Kidney glomerular epithelial cell (primary cell): ENCODE results near the gene CLDN20.
A peak's percentile ranks its signal among the peaks of the same experiment; 100 is the strongest.
"Not testable (repeated sequence)": the region's sequence is repeated elsewhere in the genome, so short reads cannot be mapped to it uniquely, and the experiment has no call there.

Source experiments
- DNase-seq: peaks from one replicate; lab custom pipeline; 2025; lab: John Stamatoyannopoulos, UW

CLDN20 gene

GRCh38 chr6:155263373-155264063 is at the start of gene CLDN20:
TSS of gene CLDN20 (plus strand) at chr6:155264013. CDS start at chr6:155275720, 11,707 bp downstream.
- DNase-seq = no peak

GRCh38 chr6:155215906-155216305 is 47.9 kb upstream of the CLDN20 start:
- no peak for DNase-seq

GRCh38 chr6:155216312-155217046 is 47.3 kb upstream of the CLDN20 start:
- no peak for DNase-seq

GRCh38 chr6:155218711-155219110 is 45.1 kb upstream of the CLDN20 start:
- not testable (repeated sequence) for DNase-seq

- no peak for DNase-seq
These were observed 44.5 kb upstream of the CLDN20 start for GRCh38 chr6:155219299-155219698.

- no peak for DNase-seq
These were observed 43.9 kb upstream of the CLDN20 start for GRCh38 chr6:155219858-155220301.

GRCh38 chr6:155221086-155221485 is 42.7 kb upstream of the CLDN20 start:
- DNase-seq = no peak

- DNase-seq = no peak
These were observed 41.3 kb upstream of the CLDN20 start for GRCh38 chr6:155222506-155222905.

- peak; percentile 89 for DNase-seq
These were observed 40.0 kb upstream of the CLDN20 start for GRCh38 chr6:155223646-155224451.

GRCh38 chr6:155224618-155225017 is 39.2 kb upstream of the CLDN20 start:
- DNase-seq = no peak

GRCh38 chr6:155227046-155227445 is 36.8 kb upstream of the CLDN20 start:
- no peak for DNase-seq

- DNase-seq = no peak
These were observed 35.2 kb upstream of the CLDN20 start for GRCh38 chr6:155228546-155229166.

- not testable (repeated sequence) for DNase-seq
These were observed 32.8 kb upstream of the CLDN20 start for GRCh38 chr6:155230975-155231374.

GRCh38 chr6:155232848-155233247 is 31.0 kb upstream of the CLDN20 start:
- DNase-seq = no peak

- no peak for DNase-seq
These were observed 29.6 kb upstream of the CLDN20 start for GRCh38 chr6:155234167-155234566.

- no peak for DNase-seq
These were observed 29.1 kb upstream of the CLDN20 start for GRCh38 chr6:155234687-155235086.

- no peak for DNase-seq
These were observed 28.7 kb upstream of the CLDN20 start for GRCh38 chr6:155235087-155235486.

- DNase-seq = no peak
These were observed 26.2 kb upstream of the CLDN20 start for GRCh38 chr6:155237613-155238012.

- no peak for DNase-seq
These were observed 22.8 kb upstream of the CLDN20 start for GRCh38 chr6:155240905-155241600.

GRCh38 chr6:155241966-155242365 is 21.8 kb upstream of the CLDN20 start:
- DNase-seq = no peak

GRCh38 chr6:155244434-155244833 is 19.4 kb upstream of the CLDN20 start:
- DNase-seq = no peak

- DNase-seq = no peak
These were observed 18.6 kb upstream of the CLDN20 start for GRCh38 chr6:155245193-155245592.
